GM12878 (cell line): ENCODE data around the gene QSOX2.

ENCODE experiments used
- CEBPZ ChIP-seq: fragments of 150-350 bp; IDR thresholded peaks from 2 replicates; pipeline ENCODE4 v1.6.1; 2016; ENCODE audit warnings: low read depth, low read length
- CTCF ChIP-seq, 3 experiments: IDR thresholded peaks in 2 of 3; conservative IDR thresholded peaks in 1 of 3; 2 replicates each; pipeline ENCODE4 v1.5.1; 2011; ENCODE audit warnings: low read depth in 3 of 3, low read length in 3 of 3, mild to moderate bottlenecking in 3 of 3, control low read depth in 2 of 3, moderate library complexity in 2 of 3, inconsistent platforms in 1 of 3, mixed read lengths in 1 of 3; ENCODE audit not compliant: control insufficient read depth in 2 of 3, insufficient read depth in 1 of 3; ENCODE audit errors: extremely low read depth in 1 of 3
- NFIC ChIP-seq: IDR thresholded peaks from 2 replicates; pipeline ENCODE4 v1.6.1; 2012; ENCODE audit warnings: low read depth, mild to moderate bottlenecking, inconsistent platforms, low read length, moderate library complexity
- SUPT20H ChIP-seq: IDR thresholded peaks from 2 replicates; pipeline ENCODE4 v1.6.1; 2011; ENCODE audit warnings: low read depth, mild to moderate bottlenecking, low read length, moderate library complexity, borderline replicate concordance; ENCODE audit not compliant: control insufficient read depth

- TF ChIP-seq CTCF (IDR thresholded peaks at IDR 0.05 in 2 of 3, conservative IDR thresholded peaks at IDR 0.05 in 1 of 3; ENCODE audit: control insufficient read depth in 2 of 3, extremely low read depth in 1 of 3, insufficient read depth in 1 of 3, low read depth in 3 of 3, low read length in 3 of 3): no peak
- no peak for TF ChIP-seq SUPT20H
- no peak for TF ChIP-seq NFIC
- TF ChIP-seq CEBPZ: no peak
Observed at GRCh38 chr9:136209786-136210185, 35.8 kb downstream of the QSOX2 start.
